Panc1 (cell line): ENCODE measurements around the gene TLE4.

Source experiments
- CTCF ChIP-seq: fragments of 450-650 bp; IDR thresholded peaks from 2 replicates; pipeline ENCODE4 v1.5.1; 2017; ENCODE audit warnings: mild to moderate bottlenecking
- POLR2AphosphoS5 ChIP-seq: IDR thresholded peaks from 2 replicates; pipeline ENCODE4 v1.6.1; 2012; ENCODE audit warnings: mild to moderate bottlenecking, low read depth, low read length, moderate library complexity

DNA sequence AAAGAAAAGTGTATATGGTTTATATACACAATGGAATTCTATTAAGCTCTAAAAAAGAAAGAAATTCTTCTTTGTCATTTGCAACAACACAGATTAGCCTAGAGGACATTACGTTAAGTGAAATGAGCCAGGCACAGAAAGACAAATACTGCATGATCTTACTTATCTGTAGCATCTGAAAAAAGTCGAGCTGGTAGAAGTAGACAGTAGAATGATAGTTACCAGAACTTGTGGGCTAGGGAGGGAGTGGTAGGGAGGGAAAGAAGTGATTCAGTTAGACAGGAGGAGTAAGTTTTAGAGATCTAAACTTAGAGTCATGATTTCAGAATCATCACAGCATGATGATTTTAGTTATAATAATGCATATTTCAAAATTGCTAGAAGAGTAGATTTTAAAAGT lies 184.6 kb downstream of the TLE4 start:
- no peak for TF ChIP-seq POLR2AphosphoS5
- TF ChIP-seq CTCF: no peak
